Small intestine (tissue), 7 donors: ENCODE data around the gene SGMS1. TPM values are rescaled to one million over a fixed set of nuclear protein-coding genes. Genes with fewer than 3 reads are reported as not detected.
"Not testable (repeated sequence)": the region's sequence is repeated elsewhere in the genome, so short reads cannot be mapped to it uniquely, and the experiment has no call there.

ENCODE experiments used
- DNase-seq, 2 donors: peaks; one replicate each; pipeline versions ENCODE4 v3.0.0 to v3.0.0-alpha.2; 2013
- FAIRE-seq: peaks from 2 replicates; lab custom pipeline; 2012; peaks lifted over from hg19 to GRCh38; lab: Jason Lieb, UNC
- H3K27ac ChIP-seq, 3 donors: one replicate each; pipeline ENCODE4 v1.5.1; 2013; ENCODE audit warnings: low read length in 2 of 3, mild to moderate bottlenecking in 2 of 3, control low read depth in 1 of 3, inconsistent platforms in 1 of 3, low read depth in 1 of 3, moderate library complexity in 1 of 3
- H3K27me3 ChIP-seq, 3 donors: one replicate each; pipeline ENCODE4 v1.6.1; 2013; ENCODE audit warnings: low read length in 3 of 3, inconsistent platforms in 1 of 3; ENCODE audit not compliant: control insufficient read depth in 3 of 3, insufficient read depth in 3 of 3
- H3K36me3 ChIP-seq, 3 donors: one replicate each; pipeline ENCODE4 v1.6.1; 2013; ENCODE audit warnings: low read length in 3 of 3, inconsistent platforms in 1 of 3, low read depth in 1 of 3, mild to moderate bottlenecking in 1 of 3, moderate library complexity in 1 of 3; ENCODE audit not compliant: control insufficient read depth in 3 of 3, insufficient read depth in 2 of 3
- H3K4me1 ChIP-seq, 3 donors: one replicate each; pipeline ENCODE4 v1.6.1; 2013; ENCODE audit warnings: low read length in 2 of 3, inconsistent platforms in 1 of 3, low read depth in 1 of 3, mild to moderate bottlenecking in 1 of 3, moderate library complexity in 1 of 3; ENCODE audit not compliant: control insufficient read depth in 3 of 3, insufficient read depth in 2 of 3
- H3K4me3 ChIP-seq, 3 donors: one replicate each; pipeline ENCODE4 v1.5.1; 2013; ENCODE audit warnings: low read length in 3 of 3, control low read depth in 1 of 3, inconsistent platforms in 1 of 3, low read depth in 1 of 3, mild to moderate bottlenecking in 1 of 3, moderate library complexity in 1 of 3
- H3K9me3 ChIP-seq, 2 donors: one replicate each; pipeline ENCODE4 v1.6.1; 2013; ENCODE audit warnings: low read depth in 1 of 2, low read length in 1 of 2; ENCODE audit not compliant: control insufficient read depth in 2 of 2, insufficient read depth in 1 of 2
- WGBS, 3 donors: extraction: QIAGEN DNeasy Blood & Tissue Kit; methylation state at CpG; one replicate each; pipeline ENCODE4 v1.1.7; 2013; 5-methylcytosine and 5-hydroxymethylcytosine counted together
- polyA plus RNA-seq, 4 donors: library from polyadenylated mRNA; stranded (reverse) in 3 of 4; unstranded in 1 of 4; fragments of 200-250 nt in 3 of 4; fragments of 120-200 nt in 1 of 4; gene quantifications; one replicate each; pipeline versions ENCODE4 v1.2.1 to v1.2.3, GENCODE V29; 2013
- donor health status: healthy with polysubstance abuse.
- donor health status: control.
- donor health status: control.
- donor health status: Bipolar disorder and iron deficiency.
- donor health status: healthy.

The SGMS1 gene
- polyA plus RNA-seq, 4 donors, result 7.6 to 28.2 (median 11.4) TPM

DNA sequence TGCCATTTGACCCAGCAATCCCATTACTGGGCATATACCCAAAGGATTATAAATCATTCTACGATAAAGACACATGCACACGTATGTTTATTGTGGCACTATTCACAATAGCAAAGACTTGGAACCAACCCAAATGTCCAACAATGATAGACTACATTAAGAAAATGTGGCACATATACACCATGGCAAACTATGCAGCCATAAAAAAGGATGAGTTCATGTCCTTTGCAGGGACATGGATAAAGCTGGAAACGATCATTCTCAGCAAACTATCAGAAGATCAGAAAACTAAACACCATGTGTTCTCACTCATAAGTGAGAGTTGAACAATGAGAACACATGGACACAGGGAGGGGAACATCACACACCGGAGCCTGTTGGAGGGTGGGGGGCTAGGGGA is 257.3 kb downstream of the SGMS1 start:
- WGBS, 3 donors, result 54 to 60% (median 56%) methylated on average over 4 of the region's 4 CpGs
- not testable (repeated sequence) for H3K9me3 ChIP-seq, H3K27me3 ChIP-seq, H3K27ac ChIP-seq, H3K36me3 ChIP-seq, H3K4me1 ChIP-seq, DNase-seq, FAIRE-seq, H3K4me3 ChIP-seq

DNA sequence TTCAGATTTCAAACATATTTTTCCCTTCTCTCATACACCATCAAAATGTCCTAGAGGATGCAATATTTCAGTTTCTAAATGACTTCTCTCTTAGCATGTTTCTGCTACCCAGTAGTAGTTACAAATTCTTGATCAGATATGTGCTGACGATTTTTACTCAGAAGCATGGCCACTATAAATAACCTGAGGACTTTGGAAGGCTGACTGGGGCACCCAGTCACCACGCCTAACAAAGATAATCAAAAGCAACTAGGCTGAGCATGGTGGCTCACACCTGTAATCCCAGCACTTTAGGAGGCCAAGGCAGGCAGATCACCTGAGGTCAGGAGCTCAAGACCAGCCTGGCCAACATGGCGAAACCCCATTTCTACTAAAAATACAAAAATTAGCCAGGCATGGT is 259.0 kb downstream of the SGMS1 start:
- FAIRE-seq, H3K9me3 ChIP-seq, H3K27me3 ChIP-seq, H3K4me1 ChIP-seq, H3K4me3 ChIP-seq, H3K36me3 ChIP-seq: not testable (repeated sequence)
- DNase-seq, result peak; percentile 68 to 82
- WGBS, 3 donors, result 48 to 70% (median 53%) methylated on average over 3 of the region's 3 CpGs
- peak overlapping the region in 1 of 3 donors; percentile 11 for H3K27ac ChIP-seq

DNA sequence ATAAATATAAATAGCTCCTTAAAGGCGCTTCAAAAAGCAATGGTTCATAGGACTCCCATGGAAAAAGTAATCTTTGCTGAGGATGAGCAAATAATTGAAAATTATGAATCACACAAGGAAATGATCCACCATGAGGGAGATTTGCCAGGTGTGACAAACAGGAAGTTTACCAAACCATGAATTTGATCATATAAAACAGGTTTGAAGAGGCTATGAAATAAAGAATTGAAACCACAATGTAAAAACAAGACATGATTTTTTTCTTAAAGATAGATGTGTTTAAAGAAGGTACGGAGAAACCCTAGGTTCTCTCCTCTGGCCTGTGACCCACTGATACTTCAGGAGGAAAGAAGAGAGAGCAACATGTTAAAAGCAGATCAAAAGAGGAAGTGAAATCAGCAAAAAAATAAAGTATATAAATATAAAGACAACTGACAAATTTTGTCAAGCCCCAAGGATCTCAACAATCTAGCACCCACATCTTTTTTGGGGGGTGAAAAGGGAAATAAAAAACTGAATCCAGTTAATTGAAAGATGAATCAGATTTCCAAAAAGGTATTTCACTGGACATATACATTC is 261.1 kb downstream of the SGMS1 start:
- 86 to 92% (median 91%) methylated on average over 2 of the region's 2 CpGs for WGBS, 3 donors
- FAIRE-seq, result peak; percentile 72

DNA sequence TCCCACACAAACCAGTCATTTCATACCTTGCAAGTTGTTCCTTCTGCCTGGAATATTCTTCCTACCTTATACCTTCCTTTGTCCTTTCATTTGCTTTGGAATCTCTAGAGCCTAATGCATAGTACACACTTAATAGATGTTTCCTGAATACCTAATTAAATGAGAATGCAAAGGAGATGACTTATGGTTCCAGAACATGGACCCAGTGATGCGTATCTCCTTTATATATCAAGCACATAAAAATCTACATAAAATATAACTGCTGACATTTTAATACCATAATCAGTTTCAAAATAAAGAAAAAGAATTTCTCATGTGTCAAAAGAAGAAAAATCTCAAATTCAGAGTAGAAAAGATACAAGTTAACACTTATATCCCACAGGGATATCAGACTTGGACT is 261.8 kb downstream of the SGMS1 start:
- DNase-seq (no peak), FAIRE-seq (no peak)
- WGBS, 3 donors, result 96 to 100% (median 98%) methylated on average over 1 of the region's 1 CpG
- H3K27me3 ChIP-seq, result no peaks in the 10 kb centered on the region
- H3K27ac ChIP-seq, result no peak overlapping the region
- H3K4me3 ChIP-seq, result no peak overlapping the region
- peaks cover 0 to 2% (median 0%) of the 10 kb centered on the region in 3 donors for H3K36me3 ChIP-seq
- H3K4me1 ChIP-seq, result no peaks in the 10 kb centered on the region
- H3K9me3 ChIP-seq, result no peaks in the 10 kb centered on the region

More for the DNA sequence above, 261.1 kb downstream of the SGMS1 start:
- Histone ChIP-seq H3K27me3 (no peaks in the 10 kb centered on the region), H3K27ac (no peak overlapping the region), H3K36me3 (peaks cover 0 to 2% (median 0%) of the 10 kb centered on the region in 3 donors), H3K4me1 (no peaks in the 10 kb centered on the region), H3K9me3 (no peaks in the 10 kb centered on the region), H3K4me3 (no peak overlapping the region)
- no peak for DNase-seq

DNA sequence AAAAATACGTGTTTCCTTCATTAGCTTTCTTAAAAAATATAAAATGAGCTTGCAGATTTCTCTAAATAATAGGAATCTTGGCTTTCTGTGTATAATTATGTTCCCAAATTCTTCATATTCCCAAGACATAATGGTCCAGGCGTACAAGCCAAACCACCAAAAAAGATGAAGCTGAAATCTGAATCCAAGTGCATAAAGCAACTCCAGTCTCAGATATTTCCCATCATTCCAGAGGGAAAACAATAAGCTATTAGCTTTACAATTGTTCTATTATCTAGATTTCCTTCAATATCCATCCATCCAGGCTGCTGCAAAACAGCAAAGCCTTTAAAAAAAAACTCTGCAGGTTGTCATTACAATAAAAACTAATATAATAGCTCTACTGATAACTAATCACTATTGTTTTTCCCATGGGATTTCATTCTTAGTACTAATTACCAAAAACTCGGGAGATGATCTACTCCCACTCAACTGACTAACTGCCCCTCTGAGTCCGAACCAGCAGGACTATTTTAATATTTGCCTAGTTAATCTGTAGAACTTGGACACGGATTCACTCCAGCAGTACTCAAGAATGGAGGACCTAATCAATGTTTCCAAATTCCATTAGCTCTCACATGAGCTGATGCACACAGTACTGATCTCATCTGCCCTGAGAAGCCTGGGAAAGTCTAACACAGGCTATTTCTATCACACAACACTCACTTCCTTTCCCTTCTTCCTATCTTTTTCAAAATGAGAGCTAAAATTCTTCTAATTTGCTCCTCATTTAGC is 263.5 kb downstream of the SGMS1 start:
- FAIRE-seq (no peak), DNase-seq (no peak)
- H3K9me3 ChIP-seq, result peaks cover 0 to 2% of the 10 kb centered on the region in 2 donors
- H3K4me3 ChIP-seq, result no peak overlapping the region
- H3K27ac ChIP-seq, result no peak overlapping the region
- H3K36me3 ChIP-seq, result no peaks in the 10 kb centered on the region
- WGBS, 3 donors, result 67 to 86% (median 83%) methylated on average over 5 of the region's 5 CpGs
- H3K4me1 ChIP-seq, result no peaks in the 10 kb centered on the region
- no peaks in the 10 kb centered on the region for H3K27me3 ChIP-seq

DNA sequence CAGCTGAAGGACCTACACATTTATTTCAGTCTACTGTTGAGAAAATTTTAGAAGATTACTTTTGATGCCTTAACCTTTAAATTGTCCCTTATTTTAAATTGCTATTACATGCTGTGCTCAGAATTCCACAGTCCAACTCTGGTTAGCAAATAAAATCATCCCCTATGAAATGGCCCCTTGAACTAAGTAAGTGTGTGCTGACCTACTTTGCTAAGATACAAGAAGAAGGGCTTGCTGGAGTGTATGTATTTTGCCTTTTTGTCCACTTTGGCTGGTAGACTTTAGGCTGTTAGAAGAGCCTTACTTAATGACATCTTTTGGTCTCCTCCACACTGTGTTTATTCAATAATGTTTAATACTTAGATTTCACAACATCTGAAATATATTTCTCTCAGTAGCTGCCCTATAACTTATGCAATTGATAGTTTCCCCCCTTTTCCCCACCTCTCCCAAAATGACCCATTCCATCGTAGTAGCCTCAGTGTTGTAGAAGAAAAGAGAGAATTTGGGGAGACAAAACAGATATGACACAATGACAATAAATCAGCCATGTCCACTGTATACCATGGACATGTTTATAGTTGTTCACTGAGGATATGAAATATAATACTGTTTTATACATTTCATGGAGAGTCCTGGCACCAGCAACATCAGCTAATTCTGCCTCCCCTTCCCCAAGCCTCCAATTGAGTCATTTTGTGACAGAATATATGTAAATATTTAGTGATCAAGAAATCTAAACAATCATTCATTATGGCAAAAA is 264.6 kb downstream of the SGMS1 start:
- Histone ChIP-seq H3K36me3 (no peaks in the 10 kb centered on the region), H3K4me3 (no peak overlapping the region), H3K27me3 (no peaks in the 10 kb centered on the region), H3K27ac (no peak overlapping the region), H3K4me1 (no peaks in the 10 kb centered on the region), H3K9me3 (peaks cover 0 to 2% of the 10 kb centered on the region in 2 donors)
- DNase-seq, result no peak
- 53 to 87% (median 83%) methylated on average over 1 of the region's 1 CpG for WGBS, 3 donors
- FAIRE-seq, result no peak

DNA sequence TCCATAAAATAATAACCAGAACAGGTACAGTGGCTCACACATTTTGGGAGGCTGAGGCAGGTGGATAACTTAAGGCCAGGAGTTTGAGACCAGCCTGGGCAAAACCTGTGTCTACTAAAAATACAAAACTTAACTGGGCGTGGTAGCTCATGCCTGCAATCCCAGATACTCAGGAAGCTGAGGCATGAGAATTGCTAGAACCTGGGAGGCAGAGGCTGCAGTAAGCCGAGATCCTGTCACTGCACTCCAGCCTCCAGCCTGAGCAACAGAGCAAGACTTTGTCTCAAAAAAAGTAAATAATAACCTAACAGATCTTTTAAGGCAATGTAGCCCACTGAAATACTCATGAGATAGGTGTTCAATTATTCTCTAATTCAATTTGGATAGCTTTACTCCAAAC is 265.3 kb downstream of the SGMS1 start:
- no peak overlapping the region for H3K27ac ChIP-seq
- H3K27me3 ChIP-seq, result no peaks in the 10 kb centered on the region
- no peaks in the 10 kb centered on the region for H3K36me3 ChIP-seq
- FAIRE-seq (no peak), DNase-seq (no peak)
- no peak overlapping the region for H3K4me3 ChIP-seq
- 86 to 93% (median 92%) methylated on average over 2 of the region's 2 CpGs for WGBS, 3 donors
- H3K4me1 ChIP-seq, result no peaks in the 10 kb centered on the region
- peaks cover 0 to 2% of the 10 kb centered on the region in 2 donors for H3K9me3 ChIP-seq

DNA sequence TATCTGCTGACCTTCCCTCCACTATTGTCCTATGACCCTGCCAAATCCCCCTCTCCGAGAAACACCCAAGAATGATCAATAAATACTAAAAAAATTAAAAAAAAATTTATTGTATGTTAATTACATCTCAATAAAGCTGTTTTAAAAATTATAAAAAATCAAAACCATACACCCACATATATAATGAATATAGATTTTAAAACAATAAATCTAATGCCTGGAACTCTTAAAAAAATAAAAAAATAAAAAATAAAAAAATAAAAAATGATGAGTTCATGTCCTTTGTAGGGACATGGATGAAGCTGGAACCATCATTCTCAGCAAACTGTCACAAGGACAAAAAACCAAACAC is 267.3 kb downstream of the SGMS1 start:
- not testable (repeated sequence) for H3K9me3 ChIP-seq, H3K27me3 ChIP-seq, H3K4me3 ChIP-seq, DNase-seq, H3K27ac ChIP-seq, H3K36me3 ChIP-seq, FAIRE-seq, H3K4me1 ChIP-seq
- 58 to 83% (median 82%) methylated on average over 1 of the region's 1 CpG for WGBS, 3 donors
